NCI-H187 (cell line): Measurements from ENCODE around the gene RXRA.

Experiments used
- DNase-seq, 2 experiments: peaks; one replicate each; lab custom pipeline; 2025; lab: John Stamatoyannopoulos, UW

The RXRA gene

DNA sequence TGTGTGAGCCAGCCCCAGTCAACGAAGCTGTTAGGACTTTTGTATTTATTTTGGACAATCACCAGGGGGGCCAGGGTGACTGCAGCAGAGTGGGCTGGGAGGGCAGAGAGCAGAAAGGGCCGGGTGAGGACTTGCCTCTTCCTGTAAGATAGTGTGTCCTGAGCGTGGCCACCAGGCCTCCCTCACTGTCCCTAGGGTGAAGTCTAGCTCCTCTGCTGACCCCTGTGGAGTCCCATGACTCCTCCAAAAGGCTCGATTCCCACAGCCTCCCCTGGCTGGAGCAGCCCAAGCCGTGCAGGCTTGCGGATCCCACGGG is 147.8 kb downstream of the RXRA start:
- no peak for DNase-seq

GRCh38 chr9:134475011-134475790 is 148.9 kb downstream of the RXRA start:
- DNase-seq: no peak

DNA sequence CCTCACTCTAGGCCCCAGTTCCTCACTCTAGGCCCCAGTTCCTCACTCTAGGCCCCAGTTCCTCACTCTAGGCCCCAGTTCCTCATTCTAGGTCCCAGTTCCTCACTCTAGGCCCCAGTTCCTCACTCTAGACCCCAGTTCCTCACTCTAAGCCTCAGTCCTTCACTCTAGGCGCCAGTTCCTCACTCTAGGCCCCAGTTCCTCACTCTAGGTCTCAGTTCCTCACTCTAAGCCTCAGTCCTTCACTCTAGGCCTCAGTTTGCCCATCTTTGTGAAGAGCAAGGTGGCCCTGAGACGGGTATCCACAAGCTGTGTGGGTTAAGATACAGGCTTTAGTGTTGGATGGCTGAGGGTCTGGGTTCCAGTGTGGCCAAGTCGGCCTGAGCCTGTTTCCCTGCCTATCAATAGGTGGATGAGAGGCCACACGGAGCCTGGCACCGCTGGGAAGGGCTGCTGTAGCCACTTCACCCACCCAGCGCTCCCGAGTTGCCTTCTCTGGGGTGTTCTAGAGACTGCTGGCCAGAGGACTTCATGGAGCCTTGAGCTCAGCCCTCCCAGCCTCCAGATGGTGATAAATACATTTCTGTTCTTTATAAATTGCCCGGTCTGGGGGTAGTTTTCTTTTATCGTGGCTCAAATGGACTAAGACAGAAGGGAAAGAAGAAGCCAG is 150.2 kb downstream of the RXRA start:
- DNase-seq: no peak

- no peak for DNase-seq
Measured at GRCh38 chr9:134476942-134477335, 150.7 kb downstream of the RXRA start.

DNA sequence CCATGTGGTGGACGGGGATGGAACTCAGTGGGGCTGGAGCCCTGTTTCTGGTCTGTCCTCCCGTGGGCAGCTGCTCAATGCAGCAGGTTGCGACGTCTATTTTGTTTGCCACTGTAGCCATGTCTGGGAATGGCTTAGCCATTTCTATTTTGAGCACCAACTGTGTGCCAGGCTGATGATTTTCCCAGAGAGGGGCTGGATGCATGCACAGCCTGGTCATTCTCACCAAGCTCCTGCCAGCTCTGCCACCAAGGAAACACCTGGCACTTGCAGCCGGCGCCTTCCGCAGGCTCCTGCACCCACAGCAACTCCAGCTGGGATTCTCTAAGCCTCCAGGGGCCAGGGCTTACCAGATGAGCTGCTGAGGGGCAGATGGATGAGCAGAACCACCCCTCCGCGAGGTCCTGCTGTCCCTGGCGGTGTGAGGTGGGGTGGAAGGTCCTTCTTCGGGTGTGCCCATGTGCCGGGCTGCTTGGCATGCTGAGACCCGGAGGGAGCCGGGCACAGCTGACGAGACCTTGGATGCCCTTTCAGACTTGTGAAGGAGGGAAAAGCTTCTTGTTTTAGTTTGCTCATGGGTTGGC is 151.2 kb downstream of the RXRA start:
- DNase-seq: no peak

- DNase-seq: no peak
Measured at GRCh38 chr9:134477927-134478326, 151.7 kb downstream of the RXRA start.

GRCh38 chr9:134481762-134482161 is 155.5 kb downstream of the RXRA start:
- no peak for DNase-seq

GRCh38 chr9:134482226-134482625 is 156.0 kb downstream of the RXRA start:
- no peak for DNase-seq

GRCh38 chr9:134483361-134484184 is 157.3 kb downstream of the RXRA start:
- DNase-seq: no peak

- no peak for DNase-seq
Measured at GRCh38 chr9:134484479-134484878, 158.2 kb downstream of the RXRA start.

GRCh38 chr9:134485653-134486052 is 159.4 kb downstream of the RXRA start:
- no peak for DNase-seq

DNA sequence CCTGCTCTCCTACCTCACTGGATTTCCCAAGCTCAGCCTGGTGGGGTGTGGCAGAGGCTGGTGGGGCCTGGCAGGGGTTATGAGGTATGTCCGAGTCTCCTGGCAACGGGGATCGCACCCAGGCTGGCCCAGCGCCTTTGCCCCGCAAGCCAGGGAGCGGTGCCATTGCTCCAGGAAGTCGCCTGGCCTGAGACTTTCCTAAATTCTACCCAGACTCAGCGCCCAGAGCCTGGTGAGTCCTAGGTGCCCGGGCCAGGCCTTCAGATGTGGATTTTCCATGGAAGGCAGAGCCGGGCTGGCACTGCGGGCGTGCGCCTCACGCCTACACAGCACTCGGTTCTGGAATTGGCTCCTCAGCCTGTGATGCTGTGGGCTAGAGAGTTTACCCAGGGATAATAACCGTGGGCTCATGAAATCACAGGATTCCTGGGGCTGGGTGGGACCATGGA is 159.9 kb downstream of the RXRA start:
- DNase-seq: no peak

- DNase-seq: no peak
Measured at GRCh38 chr9:134486596-134486995, 160.3 kb downstream of the RXRA start.
